A172 (cell line): ENCODE results near the gene TPCN1. TPM values are rescaled to one million over a fixed set of nuclear protein-coding genes. Genes with fewer than 3 reads are reported as not detected.
A peak's percentile ranks its signal among the peaks of the same experiment; 100 is the strongest.

Experiments used
- DNase-seq: peaks from one replicate; pipeline ENCODE4 v3.0.0-alpha.2; 2015; ENCODE audit warnings: low spot score
- total RNA-seq: library from RNA; depleted of rRNA; stranded (reverse); fragments of >200 nt; shearing (Covaris generic); gene quantifications from 2 replicates; pipeline ENCODE4 v1.2.3, GENCODE V29; 2014

TPCN1 gene
- total RNA-seq, 1 experiment from 2014 or later: 13.3 TPM

GRCh38 chr12:113302886-113303640, 81.8 kb downstream of the TPCN1 start:
- no peak for DNase-seq

DNA sequence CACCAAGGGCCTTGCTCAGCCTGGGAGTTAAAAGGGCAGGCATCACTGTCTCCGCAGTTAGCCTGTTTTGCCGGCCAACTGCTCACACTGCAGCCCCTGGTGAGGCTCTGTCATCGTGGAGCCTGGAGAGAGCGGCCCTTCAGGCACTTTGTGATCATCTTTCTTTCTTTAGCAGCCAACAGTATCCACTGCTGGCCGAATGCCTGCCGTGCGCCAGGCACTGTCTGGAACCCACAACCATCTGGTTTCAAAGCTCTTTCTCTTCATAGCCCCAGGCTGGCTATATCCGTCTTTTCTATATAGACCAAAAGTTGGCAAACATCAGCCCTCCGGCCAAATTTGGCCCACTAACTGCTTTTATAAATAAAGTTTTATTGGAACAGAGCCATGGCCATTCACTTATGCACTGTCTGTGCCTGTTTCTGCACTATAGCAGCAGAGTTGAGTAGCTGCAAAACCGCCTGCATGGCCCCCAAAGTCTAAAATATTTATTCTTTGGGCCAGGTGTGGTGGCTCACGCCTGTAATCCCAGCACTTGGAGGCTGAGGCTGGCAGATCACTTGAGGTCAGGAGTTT, 84.1 kb downstream of the TPCN1 start:
- no peak for DNase-seq

GRCh38 chr12:113306382-113306781, 85.1 kb downstream of the TPCN1 start:
- DNase-seq: no peak

DNA sequence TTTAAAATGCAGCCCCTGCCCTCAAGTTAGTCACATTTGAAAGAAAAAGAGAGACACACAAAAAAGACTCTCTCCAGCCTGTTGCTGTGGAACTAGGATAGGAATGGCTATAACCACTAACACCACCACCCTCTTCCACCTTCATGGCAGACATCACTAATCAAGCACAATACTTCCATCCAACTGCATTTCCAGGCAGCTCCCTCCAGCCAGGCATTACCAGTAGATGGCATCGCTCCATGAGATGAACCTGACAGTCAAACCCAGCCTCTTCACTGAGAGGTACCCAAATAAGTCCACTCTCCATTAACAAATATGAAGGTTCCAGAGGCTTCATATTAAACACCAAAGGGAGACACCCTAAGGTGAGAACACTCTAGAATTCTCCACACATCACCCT, 89.2 kb downstream of the TPCN1 start:
- DNase-seq: no peak

GRCh38 chr12:113314121-113314529, 92.9 kb downstream of the TPCN1 start:
- DNase-seq: peak; percentile 78

GRCh38 chr12:113315358-113315757, 94.1 kb downstream of the TPCN1 start:
- DNase-seq: no peak

- DNase-seq: no peak
Measured at GRCh38 chr12:113316155-113316554, 94.9 kb downstream of the TPCN1 start.

- no peak for DNase-seq
Measured at GRCh38 chr12:113317122-113317521, 95.9 kb downstream of the TPCN1 start.

- DNase-seq: no peak
Measured at GRCh38 chr12:113318046-113318656, 96.9 kb downstream of the TPCN1 start.

GRCh38 chr12:113318900-113319628, 97.8 kb downstream of the TPCN1 start:
- no peak for DNase-seq

- no peak for DNase-seq
Measured at GRCh38 chr12:113320401-113320800, 99.1 kb downstream of the TPCN1 start.

- peak; percentile 52 for DNase-seq
Measured at GRCh38 chr12:113322343-113322742, 101.1 kb downstream of the TPCN1 start.

DNA sequence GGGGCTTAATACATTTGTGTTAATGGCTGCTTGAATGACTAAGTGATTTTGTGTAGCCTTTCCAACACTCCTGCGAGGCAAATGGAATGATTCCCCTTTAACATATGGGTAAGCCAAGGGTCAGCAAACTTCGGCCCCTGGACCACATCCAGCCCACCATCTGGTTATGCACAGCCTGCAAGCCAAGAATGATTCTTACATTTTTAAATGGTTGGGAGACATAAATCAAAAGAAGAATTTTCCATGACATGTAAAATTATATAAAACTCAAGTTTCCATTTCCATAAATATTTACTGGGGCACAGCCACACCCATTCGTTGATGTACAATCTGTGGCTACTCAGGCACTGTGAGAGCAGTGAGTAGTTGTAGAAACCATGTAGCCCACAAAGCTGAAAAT, 104.7 kb downstream of the TPCN1 start:
- peak; percentile 61 for DNase-seq

GRCh38 chr12:113326775-113327395, 105.6 kb downstream of the TPCN1 start:
- DNase-seq: no peak

- DNase-seq: no peak
Measured at GRCh38 chr12:113328368-113328889, 107.2 kb downstream of the TPCN1 start.

DNA sequence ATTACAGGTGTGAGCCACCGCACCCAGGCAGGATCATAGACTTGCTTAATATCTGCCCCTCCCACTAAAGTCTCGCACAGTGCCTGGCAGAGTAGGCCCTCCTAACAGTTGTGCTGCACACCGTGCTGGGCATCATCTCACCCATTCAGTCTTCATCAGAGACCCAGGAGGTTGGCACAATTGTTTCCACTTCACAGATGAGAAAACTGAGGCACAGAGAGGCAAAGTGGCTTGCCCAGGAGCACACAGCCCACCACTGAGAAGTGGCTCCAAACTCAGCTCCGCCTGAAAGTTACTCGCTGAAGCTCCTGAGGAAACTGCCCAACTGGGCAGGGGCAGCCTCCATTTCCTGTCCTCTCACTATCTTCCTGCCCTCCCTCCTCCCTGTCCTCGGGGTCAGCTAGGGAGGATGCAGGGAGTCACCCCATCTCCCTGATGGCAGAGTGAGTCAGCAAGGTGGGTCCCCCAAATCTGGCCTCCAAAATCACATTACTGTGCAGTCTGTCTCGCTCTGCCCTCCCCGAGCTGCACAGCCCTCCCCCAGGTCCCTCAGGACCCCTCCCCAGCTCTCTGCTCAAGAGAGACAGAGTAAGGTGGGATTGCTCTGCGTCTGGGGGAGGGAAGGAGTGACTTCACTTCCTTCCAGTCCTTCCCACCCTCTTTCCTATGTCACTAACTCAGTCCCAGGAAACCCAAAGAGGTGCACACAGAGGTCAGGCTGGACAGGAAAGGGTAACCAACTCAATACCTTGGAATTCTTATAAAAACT, 107.9 kb downstream of the TPCN1 start:
- DNase-seq: peak; percentile 91

DNA sequence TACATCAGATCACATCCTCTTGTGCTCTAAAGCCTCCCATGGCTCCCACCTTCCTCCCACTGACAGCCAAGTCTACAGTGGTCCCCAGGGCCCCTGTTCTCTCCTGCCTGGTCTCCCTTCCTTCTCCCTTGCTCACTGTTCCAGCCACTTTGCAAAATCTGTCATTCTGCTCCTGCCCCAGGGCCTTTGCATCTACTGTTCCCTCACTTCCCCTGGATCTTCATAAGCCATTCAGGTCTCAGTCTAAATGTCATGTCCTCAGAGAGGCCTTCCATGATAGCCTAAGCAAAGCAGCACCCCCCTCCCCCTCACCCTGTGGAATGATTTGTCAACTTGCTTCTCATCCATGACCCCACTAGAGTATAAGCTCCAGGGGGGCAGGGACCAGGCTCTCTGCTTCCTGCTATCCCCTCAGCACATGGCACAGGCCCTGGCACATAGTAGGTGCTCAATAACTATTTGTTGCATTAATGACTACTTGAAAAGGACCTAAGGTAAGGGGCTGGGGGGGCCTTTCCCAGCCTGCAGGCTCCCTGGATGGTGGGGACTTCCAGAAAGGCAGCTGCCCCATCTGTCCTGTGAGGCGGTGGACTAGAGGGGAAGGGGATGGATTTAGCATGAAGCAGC, 108.6 kb downstream of the TPCN1 start:
- no peak for DNase-seq

- no peak for DNase-seq
Measured at GRCh38 chr12:113330505-113330904, 109.2 kb downstream of the TPCN1 start.

DNA sequence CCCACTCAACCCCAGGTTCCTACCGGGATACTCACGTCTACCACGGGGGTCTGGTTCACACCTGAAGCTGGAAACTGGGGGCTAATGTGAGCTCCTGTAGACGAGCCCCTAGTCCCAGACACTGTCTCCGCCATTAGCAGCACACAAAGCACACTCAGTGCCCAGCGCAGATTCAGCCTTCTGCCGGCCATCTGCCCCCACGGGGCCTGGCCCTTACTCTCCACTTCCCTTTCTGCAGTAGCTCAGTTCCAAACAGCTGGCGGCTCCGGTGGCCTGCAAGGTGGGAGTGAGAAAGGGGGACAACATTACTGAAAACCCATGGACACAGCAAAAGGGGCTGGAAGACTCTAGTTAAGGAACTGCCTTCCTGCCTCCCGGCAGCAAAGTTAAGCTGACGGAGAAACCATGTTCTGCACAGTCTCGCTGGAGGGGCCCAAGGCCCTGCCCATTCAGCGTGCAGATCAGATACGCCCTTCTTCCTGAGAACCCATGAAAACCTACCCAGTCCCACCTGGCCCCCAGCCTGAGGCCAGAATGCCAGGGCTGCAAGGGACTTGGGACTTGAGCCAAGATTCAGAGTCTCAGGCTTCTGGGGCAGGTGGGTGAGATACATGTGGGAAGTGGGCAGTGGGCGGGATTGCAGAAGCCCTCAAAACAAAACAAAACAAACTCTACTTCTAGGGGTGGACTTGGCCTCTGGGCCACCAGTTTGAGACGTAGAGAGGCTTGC, 111.6 kb downstream of the TPCN1 start:
- no peak for DNase-seq

DNA sequence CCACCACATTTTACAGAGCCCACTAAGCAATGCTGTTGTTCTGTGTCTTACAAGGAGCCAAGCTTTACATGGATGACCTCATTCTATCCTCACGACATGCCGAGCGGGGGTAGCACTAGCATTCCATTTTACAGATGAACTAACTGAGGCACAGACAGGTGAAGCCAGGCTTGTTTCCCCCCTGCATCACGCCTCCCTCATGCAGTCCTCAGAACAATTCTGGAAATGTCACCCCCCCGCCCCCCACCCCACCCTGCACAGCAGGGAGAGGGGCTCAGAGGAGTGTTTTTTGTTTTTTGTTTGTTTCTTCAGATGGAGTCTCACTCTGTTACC, 112.1 kb downstream of the TPCN1 start:
- no peak for DNase-seq
